AG20443 (cell line): Measurements from ENCODE around the gene HIBADH.

Source experiments
- DNase-seq: peaks from one replicate; pipeline ENCODE4 v3.0.0; 2012; ENCODE audit warnings: low spot score, mixed read lengths

HIBADH gene

DNA sequence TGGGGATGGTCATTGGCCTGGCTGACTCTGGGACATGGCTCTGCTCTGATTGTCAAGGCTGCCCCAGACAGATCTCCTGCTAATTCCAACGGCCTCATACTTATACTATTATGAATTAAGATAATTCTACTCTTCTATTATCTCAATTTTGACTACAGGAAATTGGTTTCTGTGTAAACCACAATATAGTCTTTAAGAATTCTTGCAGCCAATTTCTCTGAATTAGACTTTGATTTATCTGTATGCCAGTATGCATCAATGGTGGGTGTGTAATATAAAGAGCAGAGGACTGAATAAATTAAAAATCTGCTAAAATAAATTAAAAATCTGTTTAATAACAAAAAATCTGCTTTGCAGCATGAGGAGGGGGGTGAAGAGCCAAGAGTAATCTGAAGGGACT, 27.0 kb downstream of the HIBADH start:
- DNase-seq = no peak

DNA sequence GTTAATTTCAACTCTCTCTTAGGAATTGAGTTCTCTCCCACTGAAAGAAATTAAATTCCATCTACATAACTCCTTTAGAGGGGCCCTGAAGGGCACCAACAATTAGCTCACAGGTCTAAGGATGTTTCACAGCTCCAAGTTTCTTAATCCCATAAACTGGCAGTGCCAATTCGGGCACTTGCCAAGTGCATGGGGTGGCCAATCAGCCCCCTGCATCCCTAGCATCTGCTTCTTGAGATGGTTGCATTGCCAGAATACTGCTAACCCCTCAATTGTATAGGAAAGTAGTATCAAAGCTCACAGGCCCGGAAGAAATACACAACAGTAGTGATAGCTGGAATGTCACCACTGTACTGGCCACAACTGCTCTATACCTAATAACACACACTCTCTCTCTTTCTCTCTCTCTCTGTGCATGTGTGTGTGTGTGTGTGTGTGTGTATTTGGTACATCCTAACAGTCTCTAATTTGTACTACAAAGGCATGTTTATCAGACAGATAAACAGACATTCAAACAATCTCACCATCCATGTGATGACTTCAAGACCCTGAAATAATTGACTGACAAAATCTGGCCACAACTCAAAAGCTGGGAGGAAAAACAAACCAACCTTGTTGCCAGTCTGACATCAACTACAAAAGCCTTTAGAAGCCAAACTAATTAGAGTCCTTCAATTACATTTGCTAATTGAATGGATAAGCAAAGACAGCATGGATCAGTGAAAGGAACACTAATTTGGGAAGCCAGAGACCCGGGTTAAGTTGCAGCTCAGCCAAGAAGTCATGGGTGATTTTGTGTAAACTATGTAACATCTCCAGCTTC, 27.8 kb downstream of the HIBADH start:
- DNase-seq = no peak

DNA sequence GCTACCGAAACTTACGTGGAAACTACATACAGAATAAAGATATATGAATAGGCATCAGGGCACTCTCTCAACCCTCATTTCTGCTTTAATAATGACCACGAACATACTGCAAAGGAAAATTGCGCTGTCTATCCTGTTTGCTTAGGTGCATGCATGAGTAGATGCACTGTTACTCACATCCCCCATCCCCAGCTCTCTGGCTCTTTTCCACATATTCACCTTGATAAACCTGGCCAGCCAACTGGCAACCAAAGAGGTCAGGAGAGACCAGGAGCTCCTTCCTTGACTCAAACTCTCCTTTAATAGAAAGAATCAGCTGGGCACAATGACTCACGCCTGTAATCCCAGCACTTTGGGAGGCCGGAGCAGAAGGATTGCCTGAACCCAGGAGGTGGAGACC, 29.6 kb downstream of the HIBADH start:
- no peak for DNase-seq

DNA sequence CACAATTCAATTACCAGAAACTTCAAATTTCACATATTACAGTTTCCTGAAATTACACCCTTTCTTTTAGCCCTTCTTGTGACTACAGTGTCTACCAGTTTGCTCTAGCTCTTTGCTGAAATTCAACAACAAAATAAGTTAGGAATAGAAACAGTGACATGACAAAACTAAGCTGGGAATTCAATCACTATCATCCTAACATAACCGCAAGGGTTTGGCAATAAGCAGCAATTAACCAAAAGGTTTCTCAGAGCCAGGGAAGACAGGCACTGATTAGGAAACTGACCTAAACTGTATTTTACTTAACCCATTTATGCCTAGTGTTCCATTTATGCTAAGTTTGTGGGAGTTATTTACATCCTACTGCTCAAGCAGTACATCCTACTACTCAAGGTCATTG, 31.3 kb downstream of the HIBADH start:
- DNase-seq = no peak

DNA sequence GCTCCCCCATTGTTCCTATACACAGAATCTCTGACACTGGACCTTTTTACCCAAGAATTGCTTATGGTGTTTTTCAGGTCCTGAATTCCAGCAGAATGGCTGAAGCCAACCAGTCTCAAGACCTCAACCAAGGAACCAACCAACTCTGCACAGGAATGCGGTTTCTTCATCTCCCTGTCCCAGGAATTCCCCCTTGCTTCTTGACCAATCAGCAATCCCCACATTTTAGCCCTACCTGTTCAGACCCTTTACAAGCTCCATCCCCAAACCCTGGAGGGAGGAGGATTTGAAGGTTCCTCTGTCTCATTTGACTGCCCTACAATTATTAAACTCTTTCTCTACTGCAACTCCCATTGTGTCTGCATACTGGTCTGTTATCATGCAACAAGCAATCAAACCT, 35.5 kb downstream of the HIBADH start:
- no peak for DNase-seq

DNA sequence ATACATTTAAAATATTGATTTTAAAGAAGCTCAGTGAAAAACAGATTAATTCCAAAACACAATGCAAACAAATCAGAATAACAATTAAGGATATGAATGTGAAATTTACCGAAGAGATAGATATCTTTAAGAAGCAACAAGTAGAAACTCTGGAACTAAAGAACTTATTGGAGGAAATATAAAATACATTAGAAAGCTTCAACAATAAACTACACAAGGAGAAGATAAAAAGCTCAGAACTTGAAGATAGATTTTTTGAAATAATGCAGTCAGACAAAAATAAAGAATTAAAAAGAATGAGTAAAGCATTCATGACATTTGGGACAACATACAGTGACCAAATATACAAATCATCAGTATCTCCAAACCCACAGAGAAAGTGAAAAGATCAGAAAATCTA, 43.2 kb downstream of the HIBADH start:
- no peak for DNase-seq

DNA sequence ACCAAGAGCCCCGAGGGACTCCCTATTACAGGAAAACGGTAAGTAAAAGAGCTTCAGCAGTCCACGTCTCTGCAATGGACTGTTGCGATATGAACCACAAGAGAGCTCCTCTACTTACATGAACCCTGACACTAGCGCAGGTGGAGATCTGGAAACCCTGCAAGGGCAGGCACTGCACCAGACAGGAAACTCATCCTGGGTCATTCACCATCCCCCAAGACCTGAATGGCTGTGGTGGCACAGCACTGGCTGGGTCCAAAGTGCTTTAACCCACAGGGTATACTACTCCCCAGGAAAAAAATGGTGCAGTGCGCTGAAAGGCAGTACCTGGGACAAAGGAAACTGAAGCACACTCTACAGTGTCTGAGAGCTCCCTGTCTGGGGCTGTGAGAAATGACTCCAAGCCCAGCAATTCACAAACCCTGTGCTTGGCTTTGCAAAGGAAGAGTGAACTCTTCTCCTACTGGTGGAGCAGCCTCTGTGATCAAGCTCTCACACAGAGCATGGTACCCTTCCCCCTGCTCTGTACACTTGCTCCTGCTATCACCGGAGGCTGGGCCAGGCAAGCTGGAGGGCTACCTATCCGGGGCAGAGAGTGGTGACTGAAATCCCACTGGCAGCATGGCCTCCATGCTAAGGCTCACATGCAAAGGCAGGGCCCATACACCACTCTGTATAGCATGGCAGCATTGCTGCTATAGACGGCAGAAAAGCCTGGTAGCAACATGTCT, 44.9 kb downstream of the HIBADH start:
- no peak for DNase-seq

DNA sequence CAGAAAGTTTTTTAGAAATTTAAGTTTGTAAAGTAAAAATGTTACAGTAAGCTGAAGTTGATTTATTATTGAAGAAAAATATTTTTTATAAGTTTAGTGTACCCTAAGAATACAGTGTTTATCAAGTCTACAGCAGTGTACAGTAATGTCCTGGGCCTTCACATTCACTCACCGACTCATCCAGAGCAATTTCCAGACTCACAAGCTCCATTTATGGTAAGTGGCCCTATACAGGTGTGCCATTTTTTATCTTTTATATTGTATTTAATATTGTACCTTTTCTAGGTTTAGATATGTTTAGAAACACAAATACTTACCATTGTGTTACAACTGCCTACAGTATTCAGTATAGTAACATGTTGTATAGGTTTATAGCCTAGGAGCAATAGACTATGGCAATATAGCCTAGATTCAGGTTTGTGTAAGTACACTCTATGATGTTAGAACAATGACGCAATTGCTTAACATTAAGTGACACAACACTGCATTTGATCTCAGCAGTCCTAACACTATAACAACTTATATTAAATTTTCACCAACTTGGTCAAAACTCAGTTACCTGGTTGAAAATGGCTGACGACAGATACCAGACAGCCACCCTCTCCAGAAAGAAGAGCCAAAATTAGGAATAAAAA, 45.7 kb downstream of the HIBADH start:
- no peak for DNase-seq

DNA sequence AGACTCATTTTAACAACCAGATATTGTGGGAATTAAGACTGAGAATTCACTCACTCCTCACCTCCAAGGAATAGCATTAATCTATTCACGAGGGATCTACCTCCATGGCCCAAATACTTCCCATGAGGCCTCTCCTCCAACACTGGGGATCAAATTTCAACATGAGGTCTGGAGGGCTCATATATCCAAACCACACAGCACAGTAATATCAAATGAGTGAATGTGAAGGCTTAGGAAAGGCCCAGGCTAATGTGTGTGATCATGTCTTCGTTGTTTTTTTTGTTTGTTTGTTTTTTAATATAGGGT, 46.5 kb downstream of the HIBADH start:
- no peak for DNase-seq

DNA sequence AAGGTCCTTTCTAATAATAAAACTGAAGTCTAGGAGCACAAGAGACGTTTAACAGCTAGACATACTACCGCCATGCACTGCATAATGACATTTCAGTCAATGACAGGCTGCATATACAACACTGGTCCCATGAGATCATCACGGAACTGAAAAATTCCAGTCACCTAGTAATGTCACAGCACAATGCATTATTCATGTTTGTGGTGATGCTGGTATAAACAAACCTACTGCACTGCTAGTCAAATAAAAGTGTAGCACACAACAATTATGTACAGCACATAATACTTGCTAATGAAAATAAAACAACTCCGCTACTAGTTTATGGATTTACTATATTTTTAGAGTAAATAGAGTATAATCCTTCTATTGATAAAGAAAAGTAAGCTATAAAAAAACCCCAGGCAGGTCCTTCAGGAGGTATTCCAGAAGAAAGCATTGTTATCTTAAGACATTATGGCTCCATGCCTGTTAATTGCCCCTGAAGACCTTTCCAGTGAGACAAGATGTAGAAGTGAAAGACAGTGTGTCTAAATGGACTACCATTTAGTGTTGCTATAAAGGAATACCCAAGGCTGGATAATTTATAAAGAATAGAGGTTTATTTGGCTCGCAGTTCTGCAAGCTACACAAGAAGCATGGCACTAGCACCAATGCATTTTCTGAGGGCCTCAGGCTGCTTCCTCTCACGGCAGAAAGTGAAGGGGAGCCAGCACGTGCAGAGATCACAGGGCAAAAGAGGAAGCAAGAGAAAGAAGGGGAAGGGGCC, 47.1 kb downstream of the HIBADH start:
- DNase-seq = no peak

DNA sequence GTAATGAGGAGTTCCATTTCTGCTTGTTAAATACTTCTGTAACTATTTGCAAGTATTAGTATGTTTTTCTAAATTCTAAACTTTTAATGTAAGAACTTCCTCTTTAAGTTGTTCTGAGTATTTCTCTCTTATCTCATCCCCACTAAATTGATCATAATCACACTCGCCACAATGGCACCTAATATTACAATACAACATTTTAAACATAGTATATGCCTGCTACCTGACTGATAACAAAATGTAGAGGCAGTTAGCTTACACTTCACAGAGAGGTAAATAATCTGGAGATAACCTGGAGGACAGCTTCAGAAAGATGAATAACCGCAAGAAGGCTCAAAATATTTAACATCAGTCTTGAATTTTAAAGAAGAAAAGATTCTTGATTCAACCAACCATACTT, 48.6 kb downstream of the HIBADH start:
- DNase-seq = no peak

DNA sequence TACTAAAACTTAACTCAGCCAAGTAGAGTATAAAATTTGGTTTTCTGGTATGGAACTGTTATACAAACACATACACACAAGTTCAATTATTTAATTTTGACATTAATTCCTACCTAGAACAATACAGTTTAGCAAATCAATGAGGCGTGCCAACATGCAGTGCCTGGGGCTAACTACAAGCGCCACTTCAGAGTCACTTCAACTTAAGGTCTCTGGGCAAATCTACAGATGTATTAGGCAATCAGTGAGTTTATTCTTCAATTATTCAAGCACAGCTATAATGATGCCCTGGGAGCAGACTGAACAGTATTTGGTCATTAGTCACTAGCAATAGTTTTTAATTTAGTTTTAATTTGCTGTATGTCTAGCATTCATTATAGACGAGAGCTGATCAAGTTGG, 51.6 kb downstream of the HIBADH start:
- DNase-seq = peak; percentile 49

DNA sequence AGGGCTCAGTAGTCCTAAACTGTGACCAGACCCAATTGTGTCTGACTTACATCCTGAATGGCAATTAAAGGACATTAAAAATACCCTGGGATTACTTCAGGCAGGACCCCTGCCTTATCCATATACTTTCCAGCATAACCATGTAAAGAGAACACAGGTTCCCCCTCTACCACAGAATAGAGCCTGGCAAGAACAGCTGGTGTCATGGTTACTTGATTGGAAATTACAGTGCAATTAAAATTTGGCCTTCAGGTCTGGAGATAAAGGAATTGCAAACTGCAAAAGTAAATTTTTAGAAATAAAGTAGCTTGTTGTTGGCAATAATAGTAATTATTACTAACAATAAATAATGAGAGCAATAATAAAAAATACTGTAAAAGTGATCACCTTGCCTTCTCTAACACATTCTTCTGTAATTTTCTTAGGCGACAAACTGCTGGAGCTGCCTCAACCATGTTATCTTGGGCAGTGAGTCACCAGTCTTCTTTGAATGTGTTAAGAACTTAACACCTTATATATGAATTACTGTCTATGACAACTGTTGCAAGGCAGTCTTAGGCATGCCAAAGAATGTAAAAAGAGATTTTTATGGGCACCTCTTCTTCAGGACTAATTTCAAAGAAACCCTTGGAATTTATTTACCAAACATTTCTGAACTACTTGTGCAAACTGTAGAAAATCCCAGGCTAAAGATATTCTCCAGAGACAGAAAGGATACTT, 53.7 kb downstream of the HIBADH start:
- no peak for DNase-seq

DNA sequence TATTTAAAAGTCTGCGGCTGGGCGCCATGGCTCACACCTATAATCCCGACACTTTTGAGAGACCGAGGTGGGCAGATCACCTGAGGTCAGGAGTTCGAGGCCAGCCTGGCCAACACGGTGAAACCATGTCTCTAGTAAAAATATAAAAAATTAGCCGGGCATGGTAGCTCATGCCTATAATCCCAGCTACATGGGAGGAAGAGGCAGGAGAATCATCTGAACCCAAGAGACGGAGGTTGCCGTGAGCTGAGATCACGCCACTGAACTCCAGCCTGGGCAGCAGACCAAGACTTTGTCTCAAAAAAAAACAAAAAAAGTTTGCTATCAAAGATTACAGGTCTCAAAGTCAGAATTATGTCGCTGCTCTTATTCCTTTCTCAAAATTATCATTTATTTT, 55.5 kb downstream of the HIBADH start:
- DNase-seq = no peak

DNA sequence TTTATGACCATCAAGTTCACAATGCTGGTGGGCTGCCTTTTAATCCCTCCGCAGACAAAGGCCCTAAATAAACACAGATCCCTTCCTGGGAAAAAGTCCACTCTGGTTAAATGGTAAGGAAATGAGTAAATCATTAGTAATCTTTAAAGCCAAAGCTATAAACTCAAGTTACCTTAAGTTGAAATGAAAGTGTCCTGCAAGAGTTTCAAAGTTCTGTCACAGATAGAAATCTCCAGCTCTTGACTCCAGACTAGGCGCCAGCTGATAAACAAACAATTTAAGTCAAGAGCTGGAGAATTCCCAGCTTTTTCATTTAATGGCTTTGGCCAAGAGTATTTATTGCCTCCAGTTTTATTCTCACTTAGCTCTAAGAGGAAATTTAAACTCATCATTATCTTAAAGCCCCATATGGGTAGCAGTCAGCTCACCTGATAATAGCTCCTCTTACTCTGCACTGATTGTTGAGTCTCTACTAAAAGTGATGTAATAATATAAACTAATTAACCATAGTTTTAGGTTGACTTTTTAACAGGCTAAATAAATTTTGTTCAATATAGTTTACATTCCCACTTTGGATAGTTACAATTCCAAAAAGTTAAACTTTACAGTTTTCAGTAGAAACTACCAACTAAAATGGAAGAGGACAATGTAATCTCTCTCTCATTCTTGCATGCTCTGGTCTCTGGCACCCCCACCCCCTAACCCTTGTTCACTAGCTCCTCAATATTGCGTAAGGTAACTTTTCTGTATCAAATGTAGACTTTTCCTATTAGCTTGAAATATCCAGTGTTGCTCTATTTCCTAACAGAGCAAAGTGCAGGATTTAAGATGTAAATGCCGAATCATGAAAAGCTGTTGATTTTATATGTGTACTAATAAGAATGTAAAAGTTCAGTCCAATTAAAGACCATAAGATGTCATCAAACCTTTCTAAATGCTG, 56.1 kb downstream of the HIBADH start:
- no peak for DNase-seq

DNA sequence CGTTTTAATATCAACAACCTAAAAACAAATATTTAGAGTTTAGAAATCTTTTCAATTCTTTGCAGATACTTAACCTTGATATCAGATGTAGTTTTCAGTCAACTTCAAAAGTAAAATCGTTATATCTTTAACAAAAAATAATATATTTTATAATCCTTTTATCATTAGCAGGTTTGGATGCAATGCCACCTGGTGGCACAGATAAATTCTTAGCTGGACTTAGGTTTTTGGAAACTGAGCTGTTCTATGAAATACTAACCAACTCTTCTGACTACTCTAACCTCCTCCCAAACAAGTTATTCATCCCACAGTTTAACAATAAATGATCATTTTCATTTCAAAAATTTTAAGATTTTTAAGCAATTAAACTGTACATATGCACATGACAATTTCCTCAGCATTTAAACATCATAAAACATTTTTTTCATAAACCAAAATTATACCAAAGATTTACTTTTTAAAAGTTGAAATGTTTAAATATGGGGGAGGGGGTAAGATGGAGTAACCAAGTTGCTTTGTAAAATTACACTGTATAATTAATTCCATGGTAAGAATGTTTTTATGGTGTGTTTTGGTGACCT, 56.9 kb downstream of the HIBADH start:
- DNase-seq = no peak

DNA sequence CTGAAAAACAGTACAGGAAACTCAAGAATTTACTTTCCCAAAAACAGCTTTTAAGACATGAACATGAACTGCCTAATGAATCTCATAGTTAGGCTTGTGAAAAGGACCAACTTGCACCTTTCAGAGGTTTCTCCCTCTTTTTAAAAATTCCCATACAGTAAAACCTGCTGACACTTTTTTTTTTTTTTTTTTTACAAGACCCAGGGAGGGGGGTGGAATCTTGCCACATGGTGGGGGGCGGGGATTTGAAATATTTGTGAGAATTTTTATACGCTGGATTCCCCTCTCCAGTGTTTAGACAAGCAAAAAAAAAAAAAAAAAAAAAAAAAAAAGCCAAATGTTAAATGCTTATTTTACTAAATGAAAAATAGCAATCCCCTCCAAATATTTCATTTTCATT, 57.4 kb downstream of the HIBADH start:
- DNase-seq = no peak

DNA sequence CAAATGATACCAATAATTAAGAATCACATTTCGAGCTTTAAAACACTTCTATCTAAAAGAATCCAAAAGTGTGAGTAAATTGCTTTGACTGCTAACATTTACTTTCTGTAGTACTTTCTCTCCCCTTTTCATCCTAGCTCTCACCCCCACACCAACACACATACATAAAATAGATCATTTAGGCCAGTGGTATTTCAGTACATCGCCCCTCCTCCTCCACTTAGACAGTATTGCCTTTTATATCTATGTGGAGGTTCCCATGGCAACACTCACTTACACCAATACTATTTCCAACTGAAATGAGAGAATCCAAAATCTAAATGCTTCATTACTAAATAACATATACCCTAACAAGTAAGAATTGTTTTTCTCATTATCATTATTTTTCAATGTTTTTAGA, 58.9 kb downstream of the HIBADH start:
- DNase-seq = no peak

DNA sequence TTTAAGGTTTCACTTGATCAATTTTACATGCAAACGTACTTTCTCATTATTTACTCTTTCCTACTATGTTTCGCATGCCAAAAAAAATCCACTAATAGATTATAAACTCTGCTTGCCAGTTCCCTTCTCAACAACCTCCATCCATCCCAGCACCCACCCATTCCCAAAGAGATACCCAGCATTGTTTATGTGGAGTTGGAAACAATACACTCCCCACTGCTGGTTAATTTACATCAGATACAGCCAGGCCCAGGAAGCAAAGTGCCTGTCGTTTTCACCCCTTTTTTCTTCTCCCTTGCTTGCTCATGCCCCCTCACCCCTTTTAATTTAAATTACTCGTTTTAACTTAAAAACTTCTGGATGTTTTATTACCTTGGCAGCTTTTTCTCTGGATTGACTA, 59.9 kb downstream of the HIBADH start:
- DNase-seq = no peak

DNA sequence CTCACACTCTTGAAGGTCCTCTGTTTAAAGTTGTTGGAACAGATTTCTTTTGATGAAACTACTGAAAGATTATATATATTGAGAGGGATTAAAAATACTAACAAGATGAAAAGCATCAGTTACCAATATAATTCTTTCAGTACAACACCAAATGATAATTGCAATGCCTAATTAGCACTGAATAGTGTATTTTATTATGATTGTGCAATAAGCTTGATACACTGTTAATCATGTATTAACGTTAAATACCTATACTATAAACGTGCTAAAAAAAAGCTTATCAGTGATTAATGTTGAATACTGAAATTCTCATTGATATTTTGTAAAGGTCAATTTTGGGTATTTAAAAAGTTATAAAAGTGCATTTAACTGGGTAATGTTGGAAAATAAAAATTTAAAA, 61.5 kb downstream of the HIBADH start:
- no peak for DNase-seq

DNA sequence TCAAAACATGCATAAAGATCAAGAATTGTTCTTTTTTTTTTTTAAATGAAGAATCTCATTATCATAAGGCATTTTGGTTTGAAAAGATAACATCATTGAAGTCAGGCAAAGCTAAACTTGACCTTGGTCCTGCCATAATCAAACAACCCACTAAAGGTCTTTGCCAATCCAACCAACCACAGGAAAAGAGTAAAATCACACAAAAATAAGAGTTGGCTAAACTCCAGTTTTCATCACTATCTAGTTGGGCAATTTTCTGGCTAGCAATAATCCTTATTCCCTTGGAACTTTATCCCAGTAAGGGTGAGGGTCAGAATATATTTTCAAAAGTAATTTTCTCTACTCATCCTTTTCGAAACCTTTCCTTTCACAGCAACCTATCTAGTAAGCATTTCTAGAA, 62.4 kb downstream of the HIBADH start:
- DNase-seq = no peak
